ENCODE measurements around the gene USP51. TPM values are rescaled to one million over a fixed set of nuclear protein-coding genes. Genes with fewer than 3 reads are reported as not detected.

USP51 gene
- total RNA-seq, 1 experiment from 2014 or later = not detected

- CTCF ChIA-PET = interaction anchor here (0.7 to 1.1 kb wide), 2 partner anchors 227 to 265 kb away, joined by 3 read pairs; no protein-coding TSS in a partner anchor
These were observed 1.5 kb downstream of the USP51 start for GRCh38 chrX:55488006-55488592.

GRCh38 chrX:55487143-55487542, 2.5 kb downstream of the USP51 start:
- no peaks in the 10 kb centered on the region for H3K9me3 Mint-ChIP-seq (ENCODE audit: unreplicated experiment)
- TF ChIP-seq, protein P1, sequence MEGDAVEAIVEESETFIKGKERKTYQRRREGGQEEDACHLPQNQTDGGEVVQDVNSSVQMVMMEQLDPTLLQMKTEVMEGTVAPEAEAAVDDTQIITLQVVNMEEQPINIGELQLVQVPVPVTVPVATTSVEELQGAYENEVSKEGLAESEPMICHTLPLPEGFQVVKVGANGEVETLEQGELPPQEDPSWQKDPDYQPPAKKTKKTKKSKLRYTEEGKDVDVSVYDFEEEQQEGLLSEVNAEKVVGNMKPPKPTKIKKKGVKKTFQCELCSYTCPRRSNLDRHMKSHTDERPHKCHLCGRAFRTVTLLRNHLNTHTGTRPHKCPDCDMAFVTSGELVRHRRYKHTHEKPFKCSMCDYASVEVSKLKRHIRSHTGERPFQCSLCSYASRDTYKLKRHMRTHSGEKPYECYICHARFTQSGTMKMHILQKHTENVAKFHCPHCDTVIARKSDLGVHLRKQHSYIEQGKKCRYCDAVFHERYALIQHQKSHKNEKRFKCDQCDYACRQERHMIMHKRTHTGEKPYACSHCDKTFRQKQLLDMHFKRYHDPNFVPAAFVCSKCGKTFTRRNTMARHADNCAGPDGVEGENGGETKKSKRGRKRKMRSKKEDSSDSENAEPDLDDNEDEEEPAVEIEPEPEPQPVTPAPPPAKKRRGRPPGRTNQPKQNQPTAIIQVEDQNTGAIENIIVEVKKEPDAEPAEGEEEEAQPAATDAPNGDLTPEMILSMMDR (IDR thresholded peaks at IDR 0.05; ENCODE audit: unreplicated experiment) = no peak
- ChIA-PET CTCF (interaction anchor here (1.0 to 1.1 kb wide), 2 partner anchors 226 to 762 kb away, joined by 3 to 4 read pairs; no protein-coding TSS in a partner anchor), POLR2A (no interaction called here)
- intact Hi-C loops (cut with micrococcal nuclease) = no loop called here
- no TSS peak for BruUV-seq (replicated peaks)
- peaks cover 6% of the 10 kb centered on the region for H3K36me3 Mint-ChIP-seq (ENCODE audit: insufficient read depth, unreplicated experiment)
- no peak overlapping the region for H3K4me3 Mint-ChIP-seq (ENCODE audit: unreplicated experiment)
- no peak overlapping the region for H3K27ac Mint-ChIP-seq (ENCODE audit: low read depth, unreplicated experiment)
- no peak for DNase-seq (ENCODE audit: unreplicated experiment)
- peaks cover 23% of the 10 kb centered on the region for H3K27me3 Mint-ChIP-seq (ENCODE audit: insufficient read depth, unreplicated experiment)
- no peaks in the 10 kb centered on the region for H3K4me1 Mint-ChIP-seq (ENCODE audit: insufficient read depth, unreplicated experiment)

More at GRCh38 chrX:55488006-55488592, 1.5 kb downstream of the USP51 start:
- no peaks in the 10 kb centered on the region for H3K9me3 Mint-ChIP-seq (ENCODE audit: unreplicated experiment)
- H3K4me3 Mint-ChIP-seq (ENCODE audit: unreplicated experiment) = no peak overlapping the region
- no peaks in the 10 kb centered on the region for H3K4me1 Mint-ChIP-seq (ENCODE audit: insufficient read depth, unreplicated experiment)
- peaks cover 6% of the 10 kb centered on the region for H3K36me3 Mint-ChIP-seq (ENCODE audit: insufficient read depth, unreplicated experiment)
- TF ChIP-seq, protein P1 (IDR thresholded peaks at IDR 0.05; ENCODE audit: unreplicated experiment) = no peak
- DNase-seq (ENCODE audit: unreplicated experiment) = no peak
- H3K27ac Mint-ChIP-seq (ENCODE audit: low read depth, unreplicated experiment) = no peak overlapping the region
- peaks cover 14% of the 10 kb centered on the region for H3K27me3 Mint-ChIP-seq (ENCODE audit: insufficient read depth, unreplicated experiment)
- no TSS peak for BruUV-seq (replicated peaks)
- POLR2A ChIA-PET = no interaction called here
- intact Hi-C loops (cut with micrococcal nuclease) = no loop called here

DNA sequence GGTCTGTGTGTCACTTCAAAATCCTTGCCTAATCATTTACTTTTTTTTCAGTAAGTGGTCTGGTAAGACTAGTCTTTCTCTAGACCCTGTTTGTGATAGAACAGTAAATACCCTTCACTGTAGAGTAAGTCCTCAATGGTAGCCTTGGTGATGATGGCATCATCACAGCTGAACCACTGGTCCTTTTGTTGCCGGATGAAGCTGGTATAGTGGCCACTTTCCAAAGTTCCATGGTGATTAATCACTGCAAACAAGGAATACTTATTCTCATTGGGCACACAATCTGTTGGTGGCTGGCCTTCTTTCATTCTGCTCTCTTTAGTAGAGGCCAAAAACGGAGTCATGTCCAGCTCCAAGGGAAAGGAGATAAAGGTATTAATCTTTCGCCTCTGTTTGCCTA, 2.9 kb downstream of the USP51 start:
- no peak overlapping the region for H3K27ac Mint-ChIP-seq (ENCODE audit: low read depth, unreplicated experiment)
- intact Hi-C loops (cut with micrococcal nuclease) = no loop called here
- ChIA-PET CTCF (interaction anchor here (1.0 kb wide), 1 partner anchor 762 kb away, joined by 4 read pairs; no protein-coding TSS in a partner anchor), POLR2A (no interaction called here)
- no TSS peak for BruUV-seq (replicated peaks)
- H3K4me3 Mint-ChIP-seq (ENCODE audit: unreplicated experiment) = no peak overlapping the region
- peaks cover 27% of the 10 kb centered on the region for H3K27me3 Mint-ChIP-seq (ENCODE audit: insufficient read depth, unreplicated experiment)
- TF ChIP-seq, protein P1 (IDR thresholded peaks at IDR 0.05; ENCODE audit: unreplicated experiment) = no peak
- H3K36me3 Mint-ChIP-seq (ENCODE audit: insufficient read depth, unreplicated experiment) = peaks cover 6% of the 10 kb centered on the region
- H3K9me3 Mint-ChIP-seq (ENCODE audit: unreplicated experiment) = no peaks in the 10 kb centered on the region
- H3K4me1 Mint-ChIP-seq (ENCODE audit: insufficient read depth, unreplicated experiment) = no peaks in the 10 kb centered on the region
- DNase-seq (ENCODE audit: unreplicated experiment) = no peak

DNA sequence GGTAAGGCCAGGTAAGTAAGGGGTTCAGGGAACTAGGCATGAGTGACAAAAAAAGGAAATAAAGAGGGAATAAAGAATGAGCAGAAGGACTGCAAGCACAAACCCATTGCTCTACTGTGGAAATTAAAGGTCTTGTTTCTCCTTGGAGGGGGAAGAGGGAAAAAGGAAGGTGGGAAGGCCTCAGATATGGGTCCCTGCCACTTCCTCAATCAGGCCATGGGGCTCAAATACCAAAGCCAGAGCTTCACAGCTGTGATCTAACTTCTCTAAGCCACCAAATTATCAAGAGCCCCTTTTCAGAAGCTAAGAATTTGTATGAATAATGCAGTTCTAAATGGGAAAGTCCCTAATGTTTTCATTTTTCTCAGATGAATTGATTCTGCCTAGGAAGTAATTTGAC, 4.7 kb downstream of the USP51 start:
- Mint-ChIP-seq H3K9me3 (ENCODE audit: unreplicated experiment) (no peaks in the 10 kb centered on the region), H3K4me1 (ENCODE audit: insufficient read depth, unreplicated experiment) (no peaks in the 10 kb centered on the region), H3K27me3 (ENCODE audit: insufficient read depth, unreplicated experiment) (peaks cover 34% of the 10 kb centered on the region), H3K4me3 (ENCODE audit: unreplicated experiment) (no peak overlapping the region), H3K36me3 (ENCODE audit: insufficient read depth, unreplicated experiment) (peaks cover 6% of the 10 kb centered on the region), H3K27ac (ENCODE audit: low read depth, unreplicated experiment) (no peak overlapping the region)
- POLR2A ChIA-PET = no interaction called here
- DNase-seq (ENCODE audit: unreplicated experiment) = no peak
- intact Hi-C loops (cut with micrococcal nuclease) = no loop called here
- no TSS peak for BruUV-seq (replicated peaks)
- TF ChIP-seq, protein P1 (IDR thresholded peaks at IDR 0.05; ENCODE audit: unreplicated experiment) = no peak
- CTCF ChIA-PET = interaction anchor here (0.6 kb wide), 1 partner anchor 53 kb away, joined by 3 read pairs; no protein-coding TSS in a partner anchor
